Skeletal muscle tissue (tissue), 4 donors: ENCODE measurements around the gene ODAD3. TPM values are rescaled to one million over a fixed set of nuclear protein-coding genes. Genes with fewer than 3 reads are reported as not detected.

Source experiments
- H3K27ac ChIP-seq: one replicate; pipeline ENCODE4 v1.7.0; 2013; ENCODE audit warnings: mild to moderate bottlenecking, low read depth, low read length, inconsistent platforms
- H3K27me3 ChIP-seq, 3 donors: one replicate each; pipeline ENCODE4 v1.7.0; 2013; ENCODE audit warnings: low read length in 3 of 3; ENCODE audit not compliant: control insufficient read depth in 3 of 3, insufficient read depth in 3 of 3
- H3K36me3 ChIP-seq, 3 donors: one replicate each; pipeline ENCODE4 v1.7.0; 2013; ENCODE audit warnings: low read length in 3 of 3; ENCODE audit not compliant: control insufficient read depth in 3 of 3, insufficient read depth in 3 of 3
- H3K4me1 ChIP-seq, 3 donors: one replicate each; pipeline ENCODE4 v1.7.0; 2013; ENCODE audit warnings: low read length in 3 of 3, mild to moderate bottlenecking in 3 of 3; ENCODE audit not compliant: control insufficient read depth in 3 of 3, insufficient read depth in 3 of 3
- H3K4me3 ChIP-seq, 3 donors: one replicate each; pipeline ENCODE4 v1.7.0; 2013; ENCODE audit warnings: low read length in 3 of 3
- H3K9ac ChIP-seq, 3 donors: one replicate each; pipeline ENCODE4 v1.7.0; 2013; ENCODE audit warnings: low read length in 3 of 3, mild to moderate bottlenecking in 3 of 3, moderate library complexity in 2 of 3, low read depth in 1 of 3
- H3K9me3 ChIP-seq, 3 donors: one replicate each; pipeline ENCODE4 v1.7.0; 2013; ENCODE audit warnings: low read length in 3 of 3; ENCODE audit not compliant: control insufficient read depth in 3 of 3
- total RNA-seq: library from RNA; depleted of rRNA; stranded (reverse); fragments of >200 nt; gene quantifications from one replicate; pipeline ENCODE4 v1.2.3, GENCODE V29; 2014
- donor health status: Osteomylitis.

The ODAD3 gene
- total RNA-seq, 1 donor from 2014 or later = not detected

DNA sequence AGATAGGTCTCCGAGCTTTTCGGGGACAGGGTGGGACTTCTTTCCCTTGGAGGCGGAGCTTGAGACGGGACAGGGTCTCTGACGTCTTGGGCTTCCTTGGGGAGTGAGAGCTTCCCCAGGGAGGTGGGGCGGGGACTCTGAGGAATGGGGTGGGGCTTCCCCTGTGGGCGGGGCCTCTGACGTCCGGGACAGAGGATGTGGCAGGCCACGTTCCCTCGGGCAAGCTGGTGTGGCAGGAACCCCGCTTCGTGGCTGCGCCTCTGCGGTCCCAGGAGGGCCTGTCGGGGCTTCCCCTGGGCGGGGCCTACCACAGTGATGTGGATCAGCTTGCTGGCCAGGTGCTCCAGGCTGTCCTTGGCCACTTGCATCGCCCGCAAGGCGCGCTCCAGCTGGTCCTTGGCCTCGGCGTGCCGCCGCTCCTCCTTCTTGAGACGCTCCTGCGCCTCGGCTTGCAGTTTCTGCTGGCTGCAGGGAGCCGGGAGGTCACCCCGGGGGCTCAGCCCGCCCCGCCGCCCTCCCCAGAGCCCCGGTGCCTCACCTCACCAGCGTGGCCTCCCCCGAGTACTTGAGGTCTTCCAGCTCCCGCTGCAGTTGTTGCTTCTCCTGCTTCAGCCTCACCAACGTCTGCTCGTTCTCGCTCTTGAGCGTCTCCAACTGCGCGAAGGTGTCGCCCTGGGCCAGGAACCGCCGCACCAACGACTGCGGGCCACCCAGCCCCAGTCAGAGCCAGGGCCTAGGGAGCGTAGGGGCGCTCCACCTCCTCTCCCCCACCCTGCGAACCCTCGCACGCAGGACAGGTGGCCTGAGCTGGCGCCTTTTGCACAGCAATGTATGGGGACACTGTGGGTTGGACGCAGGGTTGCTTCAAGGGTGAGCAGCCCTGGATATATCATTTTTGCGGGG is 12.5 kb downstream of the ODAD3 start:
- no peaks in the 10 kb centered on the region for H3K36me3 ChIP-seq
- peak overlapping the region in 1 of 3 donors; percentile 41 for H3K4me3 ChIP-seq
- peaks cover 45 to 60% (median 50%) of the 10 kb centered on the region in 3 donors for H3K27me3 ChIP-seq
- peak overlapping the region in 1 of 3 donors; percentile 40 for H3K9ac ChIP-seq
- H3K4me1 ChIP-seq = peaks cover 8 to 23% (median 16%) of the 10 kb centered on the region in 3 donors
- no peaks in the 10 kb centered on the region for H3K9me3 ChIP-seq
- H3K27ac ChIP-seq = no peak overlapping the region

DNA sequence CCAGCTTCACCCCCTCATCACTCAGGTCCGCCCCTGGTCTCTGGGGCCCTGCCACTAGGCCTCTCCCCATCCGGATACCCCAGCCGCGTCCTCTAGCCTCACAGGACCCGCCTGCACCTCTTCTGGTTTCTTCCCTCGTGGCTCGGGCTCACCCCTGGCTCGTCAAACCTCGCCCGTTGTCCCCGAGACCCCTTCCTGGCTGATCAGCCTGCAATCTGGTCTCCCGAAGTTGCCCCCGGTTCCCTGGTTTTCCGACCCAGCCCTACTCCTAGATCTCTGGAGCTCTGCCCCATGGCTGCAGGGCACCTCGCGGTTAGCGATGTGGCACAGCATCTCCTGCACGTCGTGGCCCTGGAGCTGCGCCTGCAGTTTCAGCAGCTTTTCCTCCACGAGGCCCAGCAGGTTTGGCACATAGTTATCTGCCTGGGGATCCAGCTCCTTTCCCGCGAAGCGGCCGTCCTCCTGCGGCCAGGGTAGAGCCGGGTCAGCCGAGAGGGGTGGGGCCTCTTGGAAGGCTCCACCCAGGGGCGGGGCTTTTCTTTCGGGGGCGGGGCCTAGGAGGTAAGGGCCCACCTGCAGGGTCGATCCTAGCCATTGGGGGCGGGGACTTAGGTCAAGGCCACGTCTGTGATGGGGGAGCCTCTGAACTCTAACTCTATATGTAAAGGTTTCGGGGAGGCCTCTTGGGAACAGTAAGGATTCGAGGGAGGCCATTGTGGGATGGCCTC is 13.4 kb downstream of the ODAD3 start:
- peaks cover 50 to 64% (median 50%) of the 10 kb centered on the region in 3 donors for H3K27me3 ChIP-seq
- H3K36me3 ChIP-seq = no peaks in the 10 kb centered on the region
- H3K27ac ChIP-seq = no peak overlapping the region
- peak overlapping the region; percentile 26 to 54 (median 27) for H3K4me3 ChIP-seq
- H3K9me3 ChIP-seq = no peaks in the 10 kb centered on the region
- peak overlapping the region in 1 of 3 donors; percentile 25 for H3K9ac ChIP-seq
- H3K4me1 ChIP-seq = peaks cover 8 to 23% (median 16%) of the 10 kb centered on the region in 3 donors

- H3K9me3 ChIP-seq = no peaks in the 10 kb centered on the region
- H3K27me3 ChIP-seq = peaks cover 50 to 64% (median 52%) of the 10 kb centered on the region in 3 donors
- H3K27ac ChIP-seq = peak overlapping the region; percentile 44
- H3K36me3 ChIP-seq = no peaks in the 10 kb centered on the region
- H3K4me1 ChIP-seq = peaks cover 8 to 23% (median 16%) of the 10 kb centered on the region in 3 donors
- H3K4me3 ChIP-seq = peak overlapping the region; percentile 27 to 54 (median 43)
- peak overlapping the region in 1 of 3 donors; percentile 33 for H3K9ac ChIP-seq
Measured at GRCh38 chr19:11420429-11421370, 14.2 kb downstream of the ODAD3 start.

DNA sequence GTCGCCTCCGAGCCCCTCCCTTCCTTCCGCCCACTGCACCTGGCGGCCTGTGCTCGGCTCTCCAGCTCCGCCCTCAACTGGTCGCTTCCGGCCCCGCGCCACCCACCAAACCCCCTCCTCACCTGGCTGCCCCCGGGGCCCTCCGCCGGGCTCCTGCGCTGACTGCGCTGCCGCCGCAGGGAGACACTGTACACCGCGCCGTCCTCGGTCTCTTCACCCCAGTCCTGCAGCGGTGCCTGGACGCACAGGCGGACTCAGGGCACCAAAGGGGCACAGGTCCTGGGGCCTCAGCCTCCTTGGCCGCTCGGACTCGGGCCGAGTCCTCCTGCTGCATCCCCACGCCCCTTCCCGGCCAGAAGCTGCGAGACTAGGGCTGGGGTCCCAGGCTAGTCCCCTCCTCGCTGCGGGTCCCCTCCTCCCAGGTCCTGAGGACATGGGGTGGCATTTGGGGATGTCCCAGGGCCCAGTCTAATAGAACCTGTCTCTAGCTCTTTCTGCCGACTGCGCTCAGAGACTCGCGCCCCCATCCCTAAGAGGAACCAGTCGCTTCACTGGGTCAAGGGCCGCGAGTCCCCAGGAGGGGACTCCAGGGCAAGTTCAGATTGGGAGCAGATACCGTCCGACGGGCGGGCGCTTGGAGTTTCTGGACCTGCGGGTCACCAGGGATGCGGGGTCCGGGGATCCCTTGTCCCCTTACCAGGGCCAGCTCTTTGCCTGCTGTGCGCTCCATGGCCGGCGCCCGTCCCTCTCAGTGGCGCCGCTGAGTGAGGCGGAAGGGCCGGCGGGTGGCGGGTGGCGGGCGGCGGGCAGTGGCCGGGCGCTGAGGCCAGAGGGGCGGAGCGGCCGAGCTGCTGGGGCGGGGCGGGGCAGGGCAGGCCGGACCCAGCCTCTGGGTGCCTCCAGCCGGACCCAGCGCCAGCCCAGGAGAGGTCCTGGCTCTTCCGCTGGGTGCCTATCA is 16.1 kb downstream of the ODAD3 start, which contains the start of gene RGL3:
Gene RGL3, minus strand, starts transcription at position 766 of the 958 bp plus-strand sequence. Its CDS starts 36 bp downstream, at position 730.
- Histone ChIP-seq H3K9me3 (no peaks in the 10 kb centered on the region), H3K36me3 (no peaks in the 10 kb centered on the region), H3K4me3 (peak within 1 kb of the TSS; percentile 36 to 54 (median 48)), H3K4me1 (peaks cover 8 to 23% (median 16%) of the 10 kb centered on the region in 3 donors), H3K27me3 (peaks cover 46 to 60% (median 48%) of the 10 kb centered on the region in 3 donors), H3K27ac (no peak within 1 kb of the TSS), H3K9ac (peak within 1 kb of the TSS in 1 of 3 donors; percentile 57)

GRCh38 chr19:11418094-11418548 is 16.8 kb downstream of the ODAD3 start:
- Histone ChIP-seq H3K4me3 (no peak overlapping the region), H3K27ac (no peak overlapping the region), H3K36me3 (no peaks in the 10 kb centered on the region), H3K4me1 (peaks cover 8 to 22% (median 15%) of the 10 kb centered on the region in 3 donors), H3K9ac (no peak overlapping the region), H3K27me3 (peaks cover 40 to 54% (median 42%) of the 10 kb centered on the region in 3 donors), H3K9me3 (no peaks in the 10 kb centered on the region)

DNA sequence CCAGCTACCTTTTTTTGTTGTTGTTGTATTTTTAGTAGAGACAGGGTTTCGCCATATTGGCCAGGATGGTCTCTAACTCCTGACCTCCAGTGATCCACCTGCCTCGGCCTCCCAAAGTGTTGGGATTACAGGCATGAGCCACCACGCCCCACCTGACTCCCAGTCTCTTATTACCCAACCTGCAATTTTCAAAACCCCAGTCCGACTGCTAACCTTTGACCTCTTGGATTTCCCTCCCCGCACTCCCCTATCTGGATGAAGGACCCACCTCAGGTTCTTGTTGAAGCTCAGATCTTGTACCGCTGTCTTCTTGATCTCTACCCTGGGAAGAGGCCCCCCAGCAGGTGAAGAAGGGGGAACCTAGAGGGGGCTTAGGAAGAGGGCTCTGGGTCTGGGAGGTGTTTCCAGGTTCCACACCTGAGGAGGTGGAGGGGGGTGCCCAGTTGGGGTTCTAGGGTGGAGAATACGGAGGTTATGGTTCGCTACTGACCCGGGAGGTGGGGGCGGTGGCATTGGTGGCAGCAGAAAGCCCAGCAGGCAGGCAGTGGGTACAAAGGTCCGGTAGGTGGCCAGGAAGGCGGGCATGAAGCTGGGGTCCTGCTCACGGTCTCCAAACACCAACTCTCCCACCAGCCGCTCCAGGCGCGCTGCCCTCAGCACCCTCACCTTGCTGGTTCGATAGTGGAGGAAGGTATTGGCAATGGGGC is 18.4 kb downstream of the ODAD3 start:
- Histone ChIP-seq H3K9ac (no peak overlapping the region), H3K36me3 (no peaks in the 10 kb centered on the region), H3K27me3 (peaks cover 27 to 39% (median 34%) of the 10 kb centered on the region in 3 donors), H3K4me1 (peaks cover 6 to 15% (median 8%) of the 10 kb centered on the region in 3 donors), H3K4me3 (no peak overlapping the region), H3K9me3 (no peaks in the 10 kb centered on the region), H3K27ac (no peak overlapping the region)

GRCh38 chr19:11414544-11414943 is 20.4 kb downstream of the ODAD3 start:
- H3K36me3 ChIP-seq = no peaks in the 10 kb centered on the region
- H3K27me3 ChIP-seq = peaks cover 9 to 22% (median 17%) of the 10 kb centered on the region in 3 donors
- no peak overlapping the region for H3K4me3 ChIP-seq
- H3K9me3 ChIP-seq = no peaks in the 10 kb centered on the region
- peaks cover 0 to 6% (median 4%) of the 10 kb centered on the region in 3 donors for H3K4me1 ChIP-seq
- no peak overlapping the region for H3K9ac ChIP-seq
- no peak overlapping the region for H3K27ac ChIP-seq

DNA sequence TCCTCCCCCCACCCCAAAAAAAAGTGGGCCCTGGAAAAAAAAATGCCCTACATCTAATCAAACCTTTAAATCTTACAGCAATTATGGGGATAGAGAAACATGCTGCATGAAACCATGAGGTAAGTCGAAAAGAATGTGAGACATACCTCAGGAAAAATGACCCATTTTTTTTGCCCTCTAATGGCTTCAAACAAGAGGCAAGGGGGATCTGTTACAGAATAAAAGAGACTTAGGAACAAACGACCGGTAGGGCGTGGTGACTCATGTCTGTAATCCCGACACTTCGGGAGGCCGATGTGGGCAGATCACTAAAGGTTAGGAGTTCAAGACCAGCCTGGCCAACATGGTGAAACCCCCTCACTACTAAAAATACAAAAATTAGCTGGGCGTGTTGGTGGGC is 24.2 kb downstream of the ODAD3 start:
- H3K4me3 ChIP-seq = no peak overlapping the region
- no peaks in the 10 kb centered on the region for H3K9me3 ChIP-seq
- no peaks in the 10 kb centered on the region for H3K4me1 ChIP-seq
- H3K27ac ChIP-seq = no peak overlapping the region
- H3K36me3 ChIP-seq = no peaks in the 10 kb centered on the region
- H3K9ac ChIP-seq = no peak overlapping the region
- H3K27me3 ChIP-seq = peaks cover 3 to 10% (median 5%) of the 10 kb centered on the region in 3 donors
